Retinal pigment epithelial cell (primary cell): Measurements from ENCODE around the gene HOXA11.
A peak's percentile ranks its signal among the peaks of the same experiment; 100 is the strongest.

Experiments used
- DNase-seq: peaks from one replicate; pipeline ENCODE4 v3.0.0-alpha.2; 2010; ENCODE audit warnings: low read depth
- H3K4me3 ChIP-seq: 2 replicates; pipeline ENCODE4 v1.5.1; 2011; ENCODE audit warnings: mild to moderate bottlenecking, low read length, control low read depth, moderate library complexity
- CTCF ChIP-seq: conservative IDR thresholded peaks from 2 replicates; pipeline ENCODE4 v1.5.1; 2011; ENCODE audit warnings: low read depth, low read length, control low read depth, inconsistent platforms

Gene HOXA11

GRCh38 chr7:27198138-27198841 is 13.3 kb upstream of the HOXA11 start:
- no peak for TF ChIP-seq CTCF
- no peak for DNase-seq
- H3K4me3 ChIP-seq = no peak overlapping the region

GRCh38 chr7:27197137-27198042 is 12.4 kb upstream of the HOXA11 start:
- DNase-seq = no peak
- no peak for TF ChIP-seq CTCF
- no peak overlapping the region for H3K4me3 ChIP-seq

- peak; percentile 10 for DNase-seq
- no peak overlapping the region for H3K4me3 ChIP-seq
- peak; percentile 75 for TF ChIP-seq CTCF
Measured at GRCh38 chr7:27196287-27196767, 11.3 kb upstream of the HOXA11 start.

GRCh38 chr7:27194686-27195379 is 9.8 kb upstream of the HOXA11 start:
- DNase-seq = no peak
- no peak for TF ChIP-seq CTCF
- H3K4me3 ChIP-seq = no peak overlapping the region

GRCh38 chr7:27194002-27194352 is 8.9 kb upstream of the HOXA11 start:
- no peak overlapping the region for H3K4me3 ChIP-seq
- TF ChIP-seq CTCF = no peak
- DNase-seq = no peak

- no peak overlapping the region for H3K4me3 ChIP-seq
- no peak for TF ChIP-seq CTCF
- no peak for DNase-seq
Measured at GRCh38 chr7:27193335-27194001, 8.4 kb upstream of the HOXA11 start.
